Common myeloid progenitor, CD34-positive (primary cell): ENCODE data around the gene SAFB.

Source experiments
- CTCF ChIA-PET: fragments of 350-600 bp; sonication (Branson Sonifier 250); formaldehyde crosslinking; loops from one replicate; lab custom pipeline; 2021; ENCODE audit warnings: antibody characterized with exemption; lab: Charles Lee
- POLR2A ChIA-PET: fragments of 350-600 bp; sonication (Branson Sonifier 250); formaldehyde crosslinking; loops from one replicate; lab custom pipeline; 2021; ENCODE audit warnings: antibody characterized with exemption; lab: Charles Lee
- DNase-seq, 3 donors: peaks; one replicate each; pipeline versions ENCODE4 v3.0.0 to v3.0.0-alpha.2; 2013
- H3K27ac ChIP-seq, 2 experiments: 1 replicate in 1 of 2; 2 replicates in 1 of 2; pipeline ENCODE4 v1.7.0; 2013; ENCODE audit warnings: inconsistent platforms in 2 of 2, low read length in 2 of 2, mild to moderate bottlenecking in 2 of 2, low read depth in 1 of 2, moderate library complexity in 1 of 2; ENCODE audit not compliant: severe bottlenecking in 2 of 2, insufficient read depth in 1 of 2, poor library complexity in 1 of 2
- H3K27me3 ChIP-seq, 5 experiments: replicated peaks in 2 of 5; 1 replicate in 3 of 5; 2 replicates in 2 of 5; pipeline versions ENCODE4 v1.6.1 to v1.7.0; 2013; ENCODE audit warnings: low read length in 4 of 5, mild to moderate bottlenecking in 2 of 5, moderate library complexity in 2 of 5, inconsistent platforms in 1 of 5; ENCODE audit not compliant: insufficient read depth in 5 of 5, control insufficient read depth in 4 of 5
- H3K36me3 ChIP-seq, 4 experiments: 1 replicate in 2 of 4; 2 replicates in 2 of 4; pipeline versions ENCODE4 v1.6.1 to v1.7.0; 2013; ENCODE audit warnings: low read length in 3 of 4, control low read depth in 1 of 4, mild to moderate bottlenecking in 1 of 4; ENCODE audit not compliant: control insufficient read depth in 4 of 4, insufficient read depth in 4 of 4
- H3K4me1 ChIP-seq, 4 experiments: 1 replicate in 3 of 4; 2 replicates in 1 of 4; pipeline versions ENCODE4 v1.6.1 to v1.7.1; 2013; ENCODE audit warnings: low read length in 3 of 4, mild to moderate bottlenecking in 3 of 4, control low read depth in 1 of 4, inconsistent platforms in 1 of 4, moderate library complexity in 1 of 4; ENCODE audit not compliant: control insufficient read depth in 4 of 4, insufficient read depth in 4 of 4; ENCODE audit errors: control extremely low read depth in 1 of 4
- H3K4me3 ChIP-seq, 7 experiments: 1 replicate in 4 of 7; 2 replicates in 3 of 7; pipeline versions ENCODE4 v1.5.1 to v1.7.0; 2013; ENCODE audit warnings: mild to moderate bottlenecking in 7 of 7, low read length in 6 of 7, moderate library complexity in 6 of 7, inconsistent platforms in 2 of 7, low read depth in 2 of 7, control low read depth in 1 of 7; ENCODE audit not compliant: insufficient read depth in 4 of 7, control insufficient read depth in 1 of 7; ENCODE audit errors: extremely low read depth in 1 of 7
- H3K9me3 ChIP-seq, 5 experiments: 1 replicate in 4 of 5; 2 replicates in 1 of 5; pipeline versions ENCODE4 v1.6.1 to v1.7.1; 2013; ENCODE audit warnings: low read length in 4 of 5, mild to moderate bottlenecking in 2 of 5, inconsistent platforms in 1 of 5, low read depth in 1 of 5, moderate library complexity in 1 of 5; ENCODE audit not compliant: control insufficient read depth in 4 of 5, insufficient read depth in 2 of 5; ENCODE audit errors: control extremely low read depth in 1 of 5
- WGBS: methylation state at CpG from one replicate; pipeline ENCODE4 v1.1.5; 2013; ENCODE audit not compliant: insufficient coverage; 5-methylcytosine and 5-hydroxymethylcytosine counted together

Gene SAFB

GRCh38 chr19:5694956-5695648 is 72.2 kb downstream of the SAFB start:
- CTCF ChIA-PET = interaction anchor here (1.0 kb wide), 1 partner anchor 19 kb away, joined by 3 read pairs; no protein-coding TSS in a partner anchor
- POLR2A ChIA-PET = interaction anchor here (0.9 kb wide), 1 partner anchor 8 kb away, joined by 3 read pairs; no protein-coding TSS in a partner anchor
- DNase-seq = no peak
- H3K27ac ChIP-seq = no peak overlapping the region
- H3K9me3 ChIP-seq = no peaks in the 10 kb centered on the region
- H3K4me1 ChIP-seq = peaks cover 0 to 17% (median 15%) of the 10 kb centered on the region in 4 experiments
- peaks cover 0 to 88% (median 59%) of the 10 kb centered on the region in 4 experiments for H3K36me3 ChIP-seq
- no peaks in the 10 kb centered on the region for H3K27me3 ChIP-seq
- H3K4me3 ChIP-seq = no peak overlapping the region
- WGBS = 93% methylated on average over 8 of the region's 8 CpGs

- peaks cover 0 to 92% (median 63%) of the 10 kb centered on the region in 4 experiments for H3K36me3 ChIP-seq
- H3K9me3 ChIP-seq = no peaks in the 10 kb centered on the region
- H3K27me3 ChIP-seq = no peaks in the 10 kb centered on the region
- H3K4me3 ChIP-seq = no peak overlapping the region
- peaks cover 0 to 16% (median 14%) of the 10 kb centered on the region in 4 experiments for H3K4me1 ChIP-seq
- ChIA-PET CTCF (no interaction called here), POLR2A (interaction anchor here (1.5 kb wide), 1 partner anchor 16 kb away, joined by 3 read pairs; no protein-coding TSS in a partner anchor)
- H3K27ac ChIP-seq = no peak overlapping the region
- WGBS = 96% methylated on average over 26 of the region's 28 CpGs
- no peak for DNase-seq
These were observed 72.8 kb downstream of the SAFB start for GRCh38 chr19:5695649-5696195.

- no peak for DNase-seq
- ChIA-PET POLR2A (interaction anchor here (1.5 kb wide), 1 partner anchor 15 kb away, joined by 3 read pairs; no protein-coding TSS in a partner anchor), CTCF (no interaction called here)
These were observed 73.5 kb downstream of the SAFB start for GRCh38 chr19:5696196-5697021.

GRCh38 chr19:5697022-5697889 is 74.4 kb downstream of the SAFB start:
- Histone ChIP-seq H3K4me1 (peaks cover 0 to under 1% (median under 1%) of the 10 kb centered on the region in 4 experiments), H3K9me3 (peaks cover 0 to 3% (median 0%) of the 10 kb centered on the region in 5 experiments), H3K4me3 (no peak overlapping the region), H3K27ac (no peak overlapping the region), H3K27me3 (no peaks in the 10 kb centered on the region), H3K36me3 (peaks cover 0 to 82% (median 62%) of the 10 kb centered on the region in 4 experiments)
- WGBS = 90% methylated on average over 21 of the region's 25 CpGs
- DNase-seq = no peak
- CTCF ChIA-PET = no interaction called here
- POLR2A ChIA-PET = interaction anchor here (0.6 to 1.5 kb wide), 2 partner anchors 15 to 16 kb away, joined by 3 read pairs; no protein-coding TSS in a partner anchor

More at GRCh38 chr19:5696196-5697021, 73.5 kb downstream of the SAFB start:
- Histone ChIP-seq H3K4me1 (peaks cover 0 to 9% (median 8%) of the 10 kb centered on the region in 4 experiments), H3K9me3 (peaks cover 0 to 3% (median 0%) of the 10 kb centered on the region in 5 experiments), H3K36me3 (peaks cover 0 to 90% (median 67%) of the 10 kb centered on the region in 4 experiments), H3K27ac (no peak overlapping the region), H3K4me3 (no peak overlapping the region), H3K27me3 (no peaks in the 10 kb centered on the region)
- 96% methylated on average over 35 of the region's 42 CpGs for whole genome bisulfite sequencing

DNA sequence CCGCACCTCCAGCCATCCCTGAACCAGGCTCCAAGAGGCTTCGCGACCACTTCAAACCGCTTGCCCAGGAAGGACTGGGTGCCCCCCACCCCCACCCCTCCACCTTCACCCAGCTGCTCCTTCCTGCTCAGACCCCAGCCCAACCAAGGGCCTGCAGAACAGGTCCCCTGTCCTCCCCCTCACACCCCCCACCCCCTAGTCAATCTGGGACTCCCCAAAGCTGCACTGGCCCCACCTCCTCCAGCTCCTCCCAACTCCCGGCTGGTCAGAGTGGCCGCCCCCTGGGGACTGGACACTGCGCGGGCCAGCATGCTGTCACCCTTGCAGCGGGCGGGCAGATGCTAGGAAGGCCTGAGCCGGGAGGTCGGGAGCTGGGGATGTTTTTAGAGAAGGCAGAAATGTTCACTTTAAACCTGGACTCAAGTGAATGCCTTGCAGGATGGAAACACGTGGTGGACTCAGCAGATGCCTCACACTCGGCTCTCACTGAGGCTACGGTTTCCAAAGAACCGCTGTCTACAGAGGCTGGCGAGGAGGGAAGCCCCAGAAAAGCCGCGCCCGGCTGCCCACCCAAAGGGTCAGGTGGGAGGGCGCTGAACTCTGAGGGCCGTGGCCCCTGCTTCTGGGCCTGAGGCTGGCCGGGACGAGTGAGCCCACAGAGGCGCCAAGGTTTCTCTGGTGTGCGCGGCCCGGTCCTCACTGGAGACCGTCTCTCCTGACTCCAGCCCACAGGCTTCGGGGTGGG is 75.2 kb downstream of the SAFB start:
- Histone ChIP-seq H3K9me3 (peaks cover 0 to 3% (median 0%) of the 10 kb centered on the region in 5 experiments), H3K27me3 (no peaks in the 10 kb centered on the region), H3K36me3 (peaks cover 0 to 75% (median 56%) of the 10 kb centered on the region in 4 experiments), H3K4me3 (no peak overlapping the region), H3K27ac (no peak overlapping the region), H3K4me1 (no peaks in the 10 kb centered on the region)
- no peak for DNase-seq
- 94% methylated on average over 23 of the region's 30 CpGs for WGBS
- POLR2A ChIA-PET = interaction anchor here (0.6 kb wide), 1 partner anchor 12 kb away, joined by 5 read pairs; no protein-coding TSS in a partner anchor
- CTCF ChIA-PET = interaction anchor here (1.2 kb wide), 1 partner anchor 9 kb away, joined by 6 read pairs; the partner anchor contains the start of gene RPL36
